ENCODE measurements around the gene OGFOD2.
A peak's percentile ranks its signal among the peaks of the same experiment; 100 is the strongest.
"Not testable (repeated sequence)": the region's sequence is repeated elsewhere in the genome, so short reads cannot be mapped to it uniquely, and the experiment has no call there.

The OGFOD2 gene

DNA sequence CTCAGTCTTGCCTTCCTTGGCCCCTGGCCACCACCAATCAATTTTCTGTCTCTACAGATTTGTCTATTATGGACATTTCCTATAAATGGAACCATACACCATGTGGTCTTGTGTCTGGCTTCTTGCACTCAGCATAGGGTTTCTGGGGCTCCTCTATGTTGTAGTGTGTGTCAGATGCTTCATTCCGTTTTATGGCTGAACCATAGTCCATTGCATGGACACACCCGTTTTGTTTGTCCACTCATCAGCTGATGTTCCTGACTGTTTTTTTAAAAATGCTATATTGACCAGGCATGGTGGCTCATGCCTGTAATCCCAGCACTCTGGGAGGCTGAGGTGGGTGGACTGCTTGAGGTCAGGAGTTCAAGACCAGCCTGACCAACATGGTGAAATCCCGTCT lies 26.4 kb downstream of the OGFOD2 start:
- FAIRE-seq = no peak

DNA sequence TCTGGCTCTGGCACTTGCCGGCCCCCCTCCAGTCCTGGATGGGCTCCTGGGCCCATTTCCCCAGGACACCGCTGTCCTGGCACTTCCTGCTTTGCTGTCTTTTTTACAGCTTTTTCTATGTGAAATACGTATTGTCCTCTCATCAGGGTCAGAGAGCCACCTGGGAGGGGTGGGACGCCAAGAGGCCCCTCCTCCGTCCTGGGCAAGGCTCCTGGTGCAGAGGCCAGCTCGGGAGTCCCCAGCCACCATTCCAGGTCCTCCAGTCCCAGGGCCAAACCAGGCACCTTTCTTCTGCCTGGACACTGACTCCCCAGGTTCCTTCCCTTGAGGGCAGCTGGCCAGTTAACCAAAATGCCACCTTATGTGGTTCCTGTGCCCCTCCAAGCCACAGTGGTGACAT lies 28.2 kb downstream of the OGFOD2 start:
- FAIRE-seq (no peak), DNase-seq (ENCODE audit: low spot score) (no peak)

More for the DNA sequence above, 26.4 kb downstream of the OGFOD2 start:
- DNase-seq (ENCODE audit: low spot score) = no peak

DNA sequence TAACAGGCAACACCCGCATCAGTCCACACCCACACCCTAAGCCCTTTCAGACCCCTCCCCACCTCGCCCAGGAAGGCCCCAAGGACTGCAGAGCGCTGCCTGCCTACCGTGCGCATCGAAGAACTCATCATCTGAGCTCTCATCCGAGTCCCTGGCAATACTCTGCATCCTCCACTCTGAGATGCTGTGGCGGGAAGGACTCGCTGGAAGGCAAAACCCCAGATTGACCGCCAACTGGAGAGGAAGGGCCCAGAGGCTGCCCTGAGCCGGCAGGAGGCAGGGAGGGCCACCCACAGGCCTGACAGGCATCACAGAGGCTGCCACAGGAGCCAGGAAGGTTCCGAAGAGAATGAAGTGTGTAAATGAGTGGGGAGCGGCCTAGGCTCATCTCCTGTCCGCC lies 29.2 kb downstream of the OGFOD2 start:
- DNase-seq (ENCODE audit: low spot score) (no peak), FAIRE-seq (peak; percentile 50)

DNA sequence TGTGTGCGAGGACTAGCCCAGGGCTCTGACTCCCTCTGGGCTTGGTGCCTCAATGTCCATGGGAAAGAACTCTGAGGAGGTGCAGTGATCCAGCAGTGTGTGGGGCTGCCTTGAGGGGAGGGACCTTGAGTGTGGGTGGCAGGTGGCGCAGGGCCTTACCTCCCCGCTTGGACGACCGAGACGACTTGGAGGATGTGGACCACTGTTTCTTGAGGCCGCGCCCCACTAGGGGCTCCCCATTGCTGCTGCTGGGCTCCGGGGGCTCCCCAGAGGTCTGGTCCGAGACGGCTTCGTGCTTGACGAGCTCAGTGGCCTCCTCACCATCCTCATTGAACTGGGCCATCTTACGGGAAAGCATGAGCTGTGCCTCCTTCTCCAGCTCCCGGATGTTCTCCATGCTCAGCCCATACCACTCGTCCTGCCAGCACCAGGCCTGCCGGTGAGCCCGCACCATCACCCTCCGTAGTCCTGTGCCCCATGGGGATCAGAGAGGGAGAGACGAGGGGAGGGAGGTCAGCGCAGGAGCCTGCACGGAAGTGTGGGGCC lies 30.1 kb downstream of the OGFOD2 start:
- no peak for DNase-seq (ENCODE audit: low spot score)
- FAIRE-seq = no peak

DNA sequence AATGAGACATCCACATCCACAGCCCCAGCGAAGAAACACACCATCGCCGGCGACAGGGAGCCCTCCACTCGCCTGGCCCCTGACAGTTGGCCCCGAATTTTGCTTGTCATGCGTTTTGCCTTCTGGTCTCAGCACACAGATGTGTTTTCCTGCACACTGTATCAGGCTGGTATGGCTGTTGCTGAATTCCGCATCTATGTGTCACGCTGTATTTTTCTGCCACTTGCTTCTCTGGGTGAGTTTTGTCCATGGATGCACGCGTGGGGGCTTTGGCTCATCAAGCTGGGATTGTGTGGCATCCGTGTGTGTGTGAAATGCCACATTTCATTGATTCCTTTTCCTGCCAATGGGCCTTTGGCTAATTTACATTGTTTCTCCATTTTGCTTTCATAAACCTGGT lies 31.9 kb downstream of the OGFOD2 start:
- FAIRE-seq (no peak), DNase-seq (ENCODE audit: low spot score) (no peak)

DNA sequence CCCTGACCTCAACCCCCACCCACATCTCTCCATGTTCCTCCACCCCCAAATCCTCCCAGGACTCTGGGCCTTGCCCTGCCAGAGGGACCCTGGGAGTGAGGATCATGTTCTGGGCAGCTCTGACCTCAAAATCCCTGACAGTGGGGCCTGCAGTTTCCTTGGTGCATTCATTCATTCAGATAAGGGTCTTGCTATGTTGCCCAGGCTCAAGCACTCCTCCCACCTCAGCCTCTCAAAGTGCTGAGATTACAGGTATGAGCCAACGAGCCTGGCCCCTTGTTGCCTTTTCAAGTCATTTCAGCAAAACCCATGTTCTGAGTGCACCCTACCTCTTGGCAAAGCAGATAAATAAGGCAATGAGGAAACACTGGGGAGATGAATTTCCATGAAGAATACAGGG lies 35.1 kb downstream of the OGFOD2 start:
- DNase-seq (ENCODE audit: low spot score) = no peak
- FAIRE-seq = no peak

DNA sequence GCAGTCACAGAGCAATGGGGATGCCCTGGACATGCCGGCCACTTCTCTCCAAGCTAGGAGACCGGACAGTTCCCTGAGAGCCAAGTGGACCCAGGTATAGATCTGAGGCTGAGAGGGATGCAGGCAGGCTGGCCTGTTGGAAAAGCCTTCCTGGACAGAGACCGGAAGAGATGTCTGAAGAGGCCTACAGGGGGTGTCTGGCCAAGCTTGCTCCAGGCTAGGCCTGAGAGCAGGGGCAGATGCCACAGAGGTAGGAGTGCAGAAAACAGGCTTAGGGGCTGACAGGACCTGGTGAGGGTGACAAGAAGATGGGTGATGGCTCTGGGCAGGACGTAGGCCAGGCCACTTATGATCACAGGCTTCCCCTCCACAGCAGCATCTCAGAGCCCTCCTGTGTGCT lies 35.6 kb downstream of the OGFOD2 start:
- no peak for DNase-seq (ENCODE audit: low spot score)
- FAIRE-seq = no peak

DNA sequence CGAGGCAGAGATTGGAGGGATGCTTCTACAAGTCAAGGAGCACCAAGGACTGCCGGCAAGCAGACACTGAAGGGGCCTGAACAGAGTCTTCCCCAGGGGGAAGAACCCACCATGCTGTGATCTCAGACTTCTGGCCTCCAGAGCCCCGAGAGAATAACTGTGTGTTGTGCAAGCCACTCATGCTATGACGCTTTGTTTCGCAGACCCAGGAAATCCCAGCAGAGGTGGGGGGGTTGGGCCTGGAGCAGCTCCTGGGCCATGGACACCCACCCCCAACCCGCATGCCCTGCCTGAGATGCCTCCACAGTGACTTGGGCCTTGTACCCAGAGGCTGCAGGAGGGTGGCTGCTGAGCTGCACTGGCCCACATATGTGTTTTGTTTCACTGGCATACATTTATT lies 36.7 kb downstream of the OGFOD2 start:
- DNase-seq (ENCODE audit: low spot score) (no peak), FAIRE-seq (no peak)

DNA sequence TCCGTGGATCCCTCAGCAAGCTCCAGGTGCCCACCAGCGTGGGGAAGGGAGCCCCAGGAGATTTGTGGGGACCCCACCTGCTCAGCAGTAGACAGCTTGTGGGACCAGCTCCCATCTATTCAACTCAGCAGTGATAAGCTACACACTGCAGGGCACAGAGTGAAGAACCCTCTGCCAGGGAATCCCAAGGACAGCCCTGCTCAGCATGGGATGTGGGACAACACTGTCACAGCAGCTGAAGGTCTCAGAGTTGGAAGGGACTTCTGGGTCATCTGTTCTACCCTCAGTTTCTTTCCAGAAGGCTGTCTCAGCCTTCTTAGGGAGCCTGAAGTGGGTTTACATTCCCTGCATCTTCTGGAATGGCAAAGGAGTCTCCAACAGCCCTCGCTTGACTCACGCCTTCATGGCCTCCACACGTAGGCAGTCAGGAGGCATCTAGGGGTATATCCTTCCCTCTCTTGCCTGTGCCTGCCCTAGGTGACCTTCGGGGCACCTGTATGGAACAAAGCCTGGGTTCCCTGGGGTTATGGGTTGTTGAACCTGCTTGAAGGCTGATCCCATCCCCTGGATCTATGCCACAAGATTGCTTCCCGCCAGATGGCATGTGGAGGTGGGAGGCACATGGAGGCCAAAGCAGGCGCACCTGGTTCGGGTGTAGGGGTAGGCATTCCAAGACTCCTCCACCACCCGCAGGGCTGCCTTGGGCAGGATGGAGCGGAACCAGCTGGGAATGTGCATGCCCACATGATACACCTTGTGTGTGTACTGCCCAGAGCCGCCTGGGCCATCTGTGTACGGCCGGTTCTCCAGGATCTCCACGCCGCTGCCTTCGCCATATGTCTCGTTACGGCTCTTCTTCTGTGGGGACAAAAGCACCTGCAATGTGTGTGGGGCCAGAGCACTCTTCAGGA lies 38.4 kb downstream of the OGFOD2 start:
- no peak for DNase-seq (ENCODE audit: low spot score)
- no peak for FAIRE-seq

DNA sequence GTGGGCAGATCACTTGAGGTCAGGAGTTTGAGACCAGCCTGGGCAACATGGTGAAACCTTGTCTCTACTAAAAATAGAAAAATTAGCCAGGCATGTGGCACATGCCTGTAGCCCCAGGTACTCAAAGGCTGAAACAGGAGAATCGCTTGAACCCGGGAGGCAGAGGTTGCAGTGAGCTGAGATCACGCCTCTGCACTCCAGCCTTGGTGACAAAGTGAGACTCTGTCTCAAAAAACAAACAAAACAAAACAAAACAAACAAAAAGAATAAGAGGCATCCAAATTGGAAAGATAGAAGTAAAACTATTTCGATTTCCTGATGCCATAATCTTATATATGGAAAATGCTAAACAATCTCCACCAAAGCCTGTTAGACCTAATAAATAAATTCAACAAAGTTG lies 39.4 kb downstream of the OGFOD2 start:
- not testable (repeated sequence) for FAIRE-seq; DNase-seq (ENCODE audit: low spot score)

DNA sequence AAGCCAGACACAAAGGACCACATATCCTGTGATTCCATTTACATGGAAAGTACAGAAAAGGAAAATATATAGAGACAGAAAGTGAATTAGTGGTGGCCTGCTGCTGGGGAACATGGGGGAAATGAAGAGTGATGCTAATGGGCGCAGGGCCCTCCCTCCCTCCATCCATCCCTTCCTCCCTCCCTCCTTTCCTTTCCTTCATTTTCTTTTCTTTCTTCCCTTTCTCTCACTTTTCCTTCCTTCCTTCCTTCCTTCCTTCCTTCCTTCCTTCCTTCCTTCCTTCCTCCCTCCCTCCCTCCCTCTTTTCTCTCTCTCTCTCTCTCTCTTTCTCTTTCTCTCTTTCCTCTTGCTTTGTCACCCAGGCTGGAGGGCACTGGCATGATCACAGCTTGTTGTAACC lies 42.7 kb downstream of the OGFOD2 start:
- DNase-seq (ENCODE audit: low spot score) (no peak), FAIRE-seq (no peak)

DNA sequence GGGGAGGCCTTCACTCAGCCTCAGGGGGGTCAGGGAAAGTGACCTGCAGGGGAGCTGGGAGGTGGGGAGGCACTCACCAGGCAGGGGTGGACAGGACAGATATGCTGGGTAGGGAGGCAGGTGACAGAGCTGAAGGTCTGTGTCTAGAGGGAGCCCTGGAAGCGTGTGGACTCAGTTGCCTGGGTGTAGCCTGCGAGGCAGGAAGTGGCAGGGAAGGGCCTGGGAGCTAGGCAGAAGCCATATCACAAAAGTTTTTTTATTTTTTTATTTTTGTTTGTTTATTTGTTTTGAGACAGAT lies 44.7 kb downstream of the OGFOD2 start:
- DNase-seq (ENCODE audit: low spot score) (no peak), FAIRE-seq (no peak)

DNA sequence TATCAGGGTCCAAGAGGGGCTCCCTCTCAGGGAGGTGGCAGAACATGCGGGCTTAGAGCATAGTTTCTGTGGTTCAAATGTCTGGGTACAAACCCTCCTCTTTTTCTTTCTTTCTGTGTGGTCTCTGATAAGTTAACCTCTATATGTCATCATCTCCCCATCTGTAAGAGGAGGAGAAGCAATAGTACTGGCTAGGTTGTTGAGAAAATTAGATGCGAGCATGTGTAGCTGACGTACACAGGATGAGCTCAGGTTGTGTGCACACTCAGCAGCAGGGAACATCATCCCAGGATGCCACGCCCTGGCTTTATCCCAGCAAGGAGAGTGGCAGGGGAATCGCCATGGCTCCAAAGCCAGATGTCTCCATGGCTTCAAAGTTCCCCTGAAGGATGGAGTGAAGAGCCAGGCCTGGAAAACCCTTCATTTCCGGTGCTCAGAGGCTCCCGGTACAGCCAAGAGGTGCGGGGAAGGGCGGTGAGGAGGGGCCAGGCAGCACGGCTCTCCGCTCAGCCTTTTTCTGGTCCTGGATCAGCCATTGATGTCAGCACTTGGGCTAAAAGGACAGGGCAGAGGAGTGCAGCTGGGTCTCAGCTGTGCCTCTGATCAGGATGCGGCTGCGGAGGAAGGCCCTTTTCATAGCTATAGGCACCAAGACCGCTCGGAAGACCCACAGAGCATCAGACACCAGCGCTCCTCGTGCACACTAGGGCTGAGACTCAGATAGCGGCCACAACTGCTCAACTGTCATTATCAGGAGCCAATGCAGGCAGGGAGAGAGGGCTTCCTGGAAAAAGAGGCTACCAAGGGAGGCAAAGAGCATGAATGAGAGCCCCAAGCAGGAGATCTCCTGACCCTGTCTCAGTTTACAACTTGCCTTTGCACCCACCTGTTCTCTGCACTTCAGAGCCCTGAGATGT lies 46.9 kb downstream of the OGFOD2 start:
- FAIRE-seq (no peak), DNase-seq (ENCODE audit: low spot score) (no peak)

DNA sequence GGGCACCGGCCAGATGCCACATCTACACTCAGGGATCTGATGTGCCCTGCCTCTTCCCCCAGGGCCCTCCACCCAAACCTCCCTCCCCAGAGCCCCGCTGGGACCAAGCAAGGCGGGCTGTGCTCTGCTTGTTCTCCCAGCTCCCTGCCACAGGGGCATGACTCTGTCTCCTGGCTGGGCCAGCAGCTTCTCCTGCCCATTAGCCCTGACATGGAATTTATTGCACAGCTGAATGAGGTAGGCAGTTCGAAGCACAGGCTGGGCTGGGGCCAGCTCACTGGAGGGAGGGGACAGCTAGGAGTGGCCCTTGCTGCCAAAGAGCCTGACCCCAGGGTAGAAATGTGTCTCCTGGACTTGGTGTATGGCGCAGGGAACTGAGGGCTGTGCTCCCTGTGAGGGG lies 47.8 kb downstream of the OGFOD2 start:
- FAIRE-seq = no peak
- no peak for DNase-seq (ENCODE audit: low spot score)

DNA sequence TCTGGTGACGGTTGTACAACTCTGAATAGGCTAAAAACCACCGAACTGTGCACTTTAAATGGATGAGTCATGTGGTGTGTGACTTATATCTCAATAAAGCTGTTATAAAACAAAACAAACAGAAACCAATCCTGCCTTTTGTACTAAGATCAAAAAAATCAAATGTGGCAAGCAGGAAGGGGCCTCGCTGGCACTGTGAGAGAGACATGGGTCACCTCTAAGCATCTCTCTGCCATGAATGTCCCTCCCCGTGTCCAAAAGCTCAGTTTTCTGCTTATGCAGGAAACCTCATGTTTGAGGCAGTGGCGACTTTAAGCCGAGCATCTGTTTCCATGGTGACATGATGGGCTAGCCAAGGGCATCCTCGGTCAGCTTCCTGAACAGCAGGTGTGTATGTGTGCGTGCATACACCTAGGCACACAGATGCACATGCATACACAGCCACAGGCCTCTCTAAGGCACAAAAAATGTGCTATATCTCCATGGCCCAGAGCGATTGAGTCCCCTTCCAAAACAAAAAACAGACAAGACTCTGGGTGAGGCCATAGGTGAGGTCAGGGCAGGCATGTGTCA lies 49.9 kb downstream of the OGFOD2 start:
- peak; percentile 22 for DNase-seq (ENCODE audit: low spot score)
- FAIRE-seq = no peak

DNA sequence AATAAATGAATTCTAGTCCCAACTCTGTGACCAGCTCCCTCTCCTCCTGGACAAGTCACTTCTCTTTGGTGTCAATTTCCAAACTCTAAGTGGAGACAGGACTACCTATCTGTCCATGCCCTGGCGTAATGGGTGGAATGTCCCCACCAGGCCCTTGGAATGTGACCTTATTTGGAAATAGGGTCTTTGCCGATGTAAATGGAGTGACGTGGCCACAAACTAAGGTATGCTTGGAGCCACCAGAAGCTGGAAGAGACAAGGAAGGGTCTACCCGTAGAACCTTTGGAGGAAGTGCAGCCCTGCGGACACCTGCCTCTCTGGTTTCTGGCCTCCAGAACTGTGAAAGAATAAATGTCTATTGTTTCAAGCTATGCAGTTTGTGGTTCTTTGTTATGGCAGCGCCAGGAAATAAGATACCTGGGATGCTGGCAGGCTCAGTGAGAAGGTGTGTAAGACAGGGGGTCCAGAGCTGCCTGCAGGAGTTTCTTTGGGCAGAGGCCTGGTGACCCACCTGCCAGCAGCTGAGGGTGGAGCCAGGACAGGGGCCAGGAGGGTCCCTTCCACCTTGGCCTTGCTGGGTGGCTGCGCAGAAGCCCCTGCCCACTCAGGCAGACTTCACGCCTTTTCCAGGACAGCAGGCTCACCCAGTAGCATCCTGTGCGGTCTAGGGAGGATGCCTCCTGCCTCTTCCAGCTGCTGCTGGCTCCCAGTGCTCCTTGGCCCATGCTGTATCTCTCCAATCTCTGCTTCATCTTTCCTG lies 51.2 kb downstream of the OGFOD2 start:
- no peak for DNase-seq (ENCODE audit: low spot score)

DNA sequence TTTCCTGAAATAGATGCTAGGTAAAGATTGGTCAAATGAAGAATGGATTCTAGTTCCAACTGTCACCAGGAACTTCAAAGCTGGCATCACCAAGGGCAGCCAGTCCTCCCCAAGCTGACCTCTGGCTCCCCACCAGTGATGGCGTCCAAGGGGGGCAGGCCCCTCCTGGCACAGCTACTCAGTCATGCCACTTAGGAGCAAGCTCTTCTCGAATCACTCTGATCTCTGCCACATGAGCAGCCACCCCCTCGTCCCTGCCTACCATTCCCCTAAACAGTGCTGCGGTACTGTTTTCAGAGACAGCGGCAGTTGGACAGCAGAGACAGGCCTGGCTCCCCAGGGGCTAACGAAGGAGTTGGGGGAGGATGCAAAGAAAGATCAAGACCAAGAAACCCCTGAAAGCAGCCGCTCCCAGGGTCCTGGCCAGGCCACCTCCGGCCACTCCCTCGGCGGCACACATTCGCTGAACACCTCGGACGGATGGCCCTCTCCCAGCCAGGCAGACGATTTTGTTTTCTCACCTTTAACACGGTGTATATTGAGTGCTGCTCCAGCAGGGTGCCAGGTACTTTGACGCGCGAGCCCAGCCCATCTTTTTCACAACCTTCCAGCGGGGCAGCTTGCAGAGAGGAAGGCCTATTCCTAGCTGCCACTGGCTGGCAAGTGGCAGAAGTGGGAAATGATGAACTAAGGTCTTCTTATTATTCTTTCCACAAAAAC lies 52.8 kb downstream of the OGFOD2 start:
- DNase-seq (ENCODE audit: low spot score) (no peak), FAIRE-seq (no peak)

More for the DNA sequence above, 51.2 kb downstream of the OGFOD2 start:
- no peak for FAIRE-seq

DNA sequence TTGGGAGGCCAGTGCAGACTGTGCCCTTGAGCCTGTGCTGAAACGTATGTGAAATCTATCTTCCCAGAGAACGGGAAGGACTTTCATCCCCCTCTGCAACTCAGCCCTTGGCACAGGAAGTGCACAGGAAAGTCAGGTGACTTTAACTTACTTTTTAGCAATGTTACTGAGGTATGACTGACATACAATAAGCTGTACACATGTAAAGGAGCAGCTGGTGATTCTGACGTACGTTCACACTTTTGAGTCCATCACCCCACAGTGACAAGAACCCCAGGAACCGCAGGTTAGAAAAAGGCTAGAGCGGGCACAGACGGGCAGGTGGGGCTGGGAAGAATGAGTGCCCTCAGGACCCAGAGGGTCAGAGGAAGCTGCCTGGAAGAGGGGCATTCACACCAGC lies 53.4 kb downstream of the OGFOD2 start:
- FAIRE-seq (no peak), DNase-seq (ENCODE audit: low spot score) (no peak)

DNA sequence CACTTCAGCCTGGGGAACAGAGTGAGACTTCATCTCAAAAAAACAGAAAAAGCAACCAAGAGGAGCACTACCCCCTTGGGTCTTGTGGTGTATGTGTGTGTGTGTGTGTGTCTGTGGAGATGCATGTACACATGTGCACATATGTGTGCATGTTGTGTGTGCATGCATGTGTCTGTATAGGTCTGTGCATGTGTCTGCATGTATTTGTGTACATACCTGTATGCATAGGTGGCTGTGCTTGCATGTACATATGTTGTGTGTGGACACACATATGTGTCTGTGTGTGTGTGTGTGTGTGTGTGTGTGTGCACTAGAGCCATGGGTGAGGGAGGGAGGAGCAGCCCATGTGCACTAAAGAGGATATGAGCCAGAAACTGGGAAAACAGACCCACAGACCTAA lies 54.5 kb downstream of the OGFOD2 start:
- DNase-seq (ENCODE audit: low spot score) = no peak
- FAIRE-seq = peak; percentile 42

All from urothelium cell line (cell line).